Trophoblast cell (in vitro differentiated cells and primary cell): Measurements from ENCODE around the gene LGR5.
"Not testable (repeated sequence)": the region's sequence is repeated elsewhere in the genome, so short reads cannot be mapped to it uniquely, and the experiment has no call there.

Experiments used
- DNase-seq, 2 donors: peaks; one replicate each; pipeline ENCODE4 v3.0.0-alpha.2; 2016
- H2AFZ ChIP-seq: 2 replicates; pipeline ENCODE4 v1.6.1; 2013; ENCODE audit warnings: low read length, moderate library complexity, mild to moderate bottlenecking; ENCODE audit not compliant: insufficient read depth, poor library complexity
- H2AK5ac ChIP-seq: 2 replicates; pipeline ENCODE4 v1.6.1; 2013; ENCODE audit warnings: mild to moderate bottlenecking, low read length
- H2BK120ac ChIP-seq: 2 replicates; pipeline ENCODE4 v1.6.1; 2013; ENCODE audit warnings: low read length, mild to moderate bottlenecking, moderate library complexity; ENCODE audit not compliant: insufficient read depth, poor library complexity
- H2BK12ac ChIP-seq: 2 replicates; pipeline ENCODE4 v1.6.1; 2013; ENCODE audit warnings: mild to moderate bottlenecking, low read length, moderate library complexity
- H2BK5ac ChIP-seq: 2 replicates; pipeline ENCODE4 v1.6.1; 2013; ENCODE audit warnings: low read length, low read depth, moderate library complexity, mild to moderate bottlenecking; ENCODE audit not compliant: poor library complexity
- H3K14ac ChIP-seq: 2 replicates; pipeline ENCODE4 v1.6.1; 2013; ENCODE audit warnings: mild to moderate bottlenecking, low read length
- H3K18ac ChIP-seq: 2 replicates; pipeline ENCODE4 v1.6.1; 2013; ENCODE audit warnings: mild to moderate bottlenecking, low read length
- H3K23ac ChIP-seq: 2 replicates; pipeline ENCODE4 v1.6.1; 2013; ENCODE audit warnings: low read length
- H3K27ac ChIP-seq: 2 replicates; pipeline ENCODE4 v1.5.1; 2013; ENCODE audit warnings: low read depth, mild to moderate bottlenecking, inconsistent platforms, low read length, moderate library complexity
- H3K27me3 ChIP-seq: 2 replicates; pipeline ENCODE4 v1.6.1; 2013; ENCODE audit warnings: inconsistent platforms, mild to moderate bottlenecking, low read length, moderate library complexity; ENCODE audit not compliant: insufficient read depth
- H3K36me3 ChIP-seq, 2 experiments: 1 replicate in 1 of 2; 2 replicates in 1 of 2; pipeline ENCODE4 v1.6.1; 2013; ENCODE audit warnings: low read length in 2 of 2, mild to moderate bottlenecking in 2 of 2, moderate library complexity in 1 of 2; ENCODE audit not compliant: insufficient read depth in 2 of 2, control insufficient read depth in 1 of 2
- H3K4ac ChIP-seq: 2 replicates; pipeline ENCODE4 v1.6.1; 2013; ENCODE audit warnings: low read depth, mild to moderate bottlenecking, low read length, moderate library complexity
- H3K4me1 ChIP-seq, 2 experiments: 1 replicate in 1 of 2; 2 replicates in 1 of 2; pipeline ENCODE4 v1.6.1; 2013; ENCODE audit warnings: low read length in 2 of 2, mild to moderate bottlenecking in 2 of 2, moderate library complexity in 1 of 2; ENCODE audit not compliant: insufficient read depth in 2 of 2, control insufficient read depth in 1 of 2
- H3K4me2 ChIP-seq: 2 replicates; pipeline ENCODE4 v1.6.1; 2013; ENCODE audit warnings: inconsistent platforms, mild to moderate bottlenecking, low read length, moderate library complexity
- H3K4me3 ChIP-seq: 2 replicates; pipeline ENCODE4 v1.5.1; 2013; ENCODE audit warnings: mild to moderate bottlenecking, low read depth, low read length, inconsistent platforms
- H3K79me1 ChIP-seq: one replicate; pipeline ENCODE4 v1.6.1; 2013; ENCODE audit warnings: low read length
- H3K79me2 ChIP-seq: 2 replicates; pipeline ENCODE4 v1.6.1; 2013; ENCODE audit warnings: low read length, mild to moderate bottlenecking; ENCODE audit not compliant: control insufficient read depth, insufficient read depth, poor library complexity
- H3K9ac ChIP-seq: 2 replicates; pipeline ENCODE4 v1.6.1; 2013; ENCODE audit warnings: mild to moderate bottlenecking, low read length
- H3K9me3 ChIP-seq: 2 replicates; pipeline ENCODE4 v1.6.1; 2013; ENCODE audit warnings: low read depth, mild to moderate bottlenecking, control low read depth, inconsistent platforms, low read length; ENCODE audit not compliant: insufficient read depth
- H4K12ac ChIP-seq: 2 replicates; pipeline ENCODE4 v1.6.1; 2013; ENCODE audit warnings: low read depth, mild to moderate bottlenecking, low read length, moderate library complexity
- H4K8ac ChIP-seq: 2 replicates; pipeline ENCODE4 v1.6.1; 2013; ENCODE audit warnings: low read depth, mild to moderate bottlenecking, low read length, moderate library complexity
- H4K91ac ChIP-seq: one replicate; pipeline ENCODE4 v1.6.1; 2013; ENCODE audit warnings: low read depth, mild to moderate bottlenecking, low read length, moderate library complexity
- WGBS: extraction: QIAGEN DNeasy Blood & Tissue Kit; methylation state at CpG from one replicate; pipeline ENCODE4 v1.1.7; 2013; ENCODE audit warnings: missing lambda C conversion rate; ENCODE audit not compliant: insufficient read length, insufficient coverage; ENCODE audit errors: extremely low coverage; 5-methylcytosine and 5-hydroxymethylcytosine counted together

LGR5 gene

DNA sequence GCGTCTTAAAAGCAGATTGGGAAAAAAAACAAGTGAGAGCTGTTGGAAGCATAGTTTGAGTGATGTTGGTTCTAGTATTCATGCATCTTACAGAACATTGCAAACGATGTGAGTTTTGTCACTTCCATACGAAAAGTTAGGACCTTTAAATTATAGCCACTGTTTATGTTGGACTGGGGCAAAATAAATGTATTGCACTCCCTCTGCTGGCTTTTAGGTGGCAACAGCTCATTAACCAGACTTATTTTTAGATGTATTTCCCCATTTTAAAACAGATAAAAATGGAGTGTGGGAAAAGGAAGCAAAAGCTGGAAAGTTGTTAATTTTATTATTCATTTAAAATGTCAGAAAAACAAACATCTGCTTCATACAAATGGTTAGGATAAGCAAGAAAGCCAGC, 111.9 kb downstream of the LGR5 start:
- H3K79me2 ChIP-seq = no peaks in the 10 kb centered on the region
- H3K27ac ChIP-seq = no peak overlapping the region
- H2BK12ac ChIP-seq = no peak overlapping the region
- no peak overlapping the region for H4K91ac ChIP-seq
- no peak overlapping the region for H2AK5ac ChIP-seq
- WGBS = no CpG with 5 or more reads among the region's 3 CpGs
- H3K4me2 ChIP-seq = no peak overlapping the region
- no peaks in the 10 kb centered on the region for H3K27me3 ChIP-seq
- H3K9ac ChIP-seq = no peak overlapping the region
- peaks cover 5 to 6% of the 10 kb centered on the region in 2 experiments for H3K4me1 ChIP-seq
- no peak overlapping the region for H3K4me3 ChIP-seq
- H3K36me3 ChIP-seq = no peaks in the 10 kb centered on the region
- no peak overlapping the region for H3K23ac ChIP-seq
- H3K79me1 ChIP-seq = peaks cover 3% of the 10 kb centered on the region
- H2AFZ ChIP-seq = no peak overlapping the region
- DNase-seq = peak in 1 of 2 donors; percentile 11
- no peak overlapping the region for H3K14ac ChIP-seq
- no peak overlapping the region for H3K4ac ChIP-seq
- no peak overlapping the region for H4K12ac ChIP-seq
- H4K8ac ChIP-seq = no peak overlapping the region
- no peak overlapping the region for H2BK120ac ChIP-seq
- H3K18ac ChIP-seq = no peak overlapping the region
- H2BK5ac ChIP-seq = no peak overlapping the region
- H3K9me3 ChIP-seq = no peaks in the 10 kb centered on the region

DNA sequence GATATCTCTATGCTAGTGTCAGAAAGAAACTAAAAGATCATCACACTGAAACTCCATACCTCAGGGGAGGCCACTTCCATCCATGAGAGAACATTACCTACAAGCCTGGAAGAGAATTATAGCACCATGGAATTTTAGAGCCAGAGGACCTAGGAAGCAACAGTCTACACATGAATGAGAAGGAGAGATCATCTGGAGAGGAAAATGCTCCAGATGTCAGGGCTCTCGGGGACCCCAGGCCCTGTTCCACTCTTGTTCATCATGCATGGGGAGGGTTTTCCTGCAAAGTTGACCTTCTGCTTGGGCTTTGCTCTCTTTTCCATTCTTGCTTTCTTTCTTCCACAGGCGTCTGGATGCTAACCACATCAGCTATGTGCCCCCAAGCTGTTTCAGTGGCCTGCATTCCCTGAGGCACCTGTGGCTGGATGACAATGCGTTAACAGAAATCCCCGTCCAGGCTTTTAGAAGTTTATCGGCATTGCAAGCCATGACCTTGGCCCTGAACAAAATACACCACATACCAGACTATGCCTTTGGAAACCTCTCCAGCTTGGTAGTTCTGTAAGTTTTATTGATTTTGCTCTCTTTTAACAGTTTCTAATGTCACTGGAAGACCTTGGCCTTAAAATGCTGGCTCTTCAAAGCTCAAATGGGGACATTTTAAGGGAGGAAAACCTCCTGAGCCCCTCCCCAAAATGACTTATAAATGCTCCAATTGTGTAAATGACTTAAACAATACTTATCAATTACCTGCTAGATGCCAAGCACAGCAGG, 113.3 kb downstream of the LGR5 start:
- peak overlapping the region; percentile 67 for H3K27ac ChIP-seq
- H3K36me3 ChIP-seq = no peaks in the 10 kb centered on the region
- H3K79me1 ChIP-seq = peaks cover 8% of the 10 kb centered on the region
- H3K4ac ChIP-seq = no peak overlapping the region
- H4K8ac ChIP-seq = no peak overlapping the region
- no peak overlapping the region for H3K9ac ChIP-seq
- H4K12ac ChIP-seq = no peak overlapping the region
- no peaks in the 10 kb centered on the region for H3K9me3 ChIP-seq
- no peak overlapping the region for H2AK5ac ChIP-seq
- no peak overlapping the region for H2BK120ac ChIP-seq
- H3K14ac ChIP-seq = no peak overlapping the region
- H2BK12ac ChIP-seq = no peak overlapping the region
- peaks cover 7 to 10% of the 10 kb centered on the region in 2 experiments for H3K4me1 ChIP-seq
- no peak overlapping the region for H2AFZ ChIP-seq
- WGBS = no CpG with 5 or more reads among the region's 5 CpGs
- no peaks in the 10 kb centered on the region for H3K27me3 ChIP-seq
- peak overlapping the region; percentile 37 for H3K4me2 ChIP-seq
- no peak overlapping the region for H3K18ac ChIP-seq
- H4K91ac ChIP-seq = no peak overlapping the region
- no peak overlapping the region for H3K23ac ChIP-seq
- H2BK5ac ChIP-seq = no peak overlapping the region
- DNase-seq = peak; percentile 87 to 94
- no peaks in the 10 kb centered on the region for H3K79me2 ChIP-seq
- no peak overlapping the region for H3K4me3 ChIP-seq

DNA sequence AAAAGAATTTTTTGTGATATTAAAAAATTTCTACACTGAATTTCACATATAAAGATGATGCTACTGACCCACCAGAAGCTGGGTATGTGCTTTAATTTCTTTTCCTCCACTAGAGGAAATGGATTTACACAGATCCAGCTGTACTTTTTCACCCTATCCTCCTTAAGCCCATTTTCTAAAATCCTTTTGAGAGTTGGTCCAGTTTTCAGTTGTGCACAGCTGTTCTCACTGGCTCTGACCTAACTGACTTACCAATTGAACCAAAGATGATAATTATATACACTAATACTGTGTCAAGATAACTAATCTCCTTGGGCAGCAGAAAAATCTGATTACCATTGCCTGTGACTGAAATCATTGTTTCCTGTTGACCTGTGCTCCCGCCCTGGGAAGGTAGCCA, 115.6 kb downstream of the LGR5 start:
- no peaks in the 10 kb centered on the region for H3K27me3 ChIP-seq
- no peak overlapping the region for H2BK5ac ChIP-seq
- H3K36me3 ChIP-seq = no peaks in the 10 kb centered on the region
- H3K9me3 ChIP-seq = no peaks in the 10 kb centered on the region
- H3K4me3 ChIP-seq = no peak overlapping the region
- peaks cover 7 to 11% of the 10 kb centered on the region in 2 experiments for H3K4me1 ChIP-seq
- DNase-seq = no peak
- H3K79me1 ChIP-seq = peaks cover 8% of the 10 kb centered on the region
- no peak overlapping the region for H3K4ac ChIP-seq
- H2BK12ac ChIP-seq = no peak overlapping the region
- H2BK120ac ChIP-seq = no peak overlapping the region
- no peak overlapping the region for H3K18ac ChIP-seq
- H3K4me2 ChIP-seq = no peak overlapping the region
- no peaks in the 10 kb centered on the region for H3K79me2 ChIP-seq
- no peak overlapping the region for H4K8ac ChIP-seq
- no peak overlapping the region for H3K23ac ChIP-seq
- no peak overlapping the region for H3K9ac ChIP-seq
- H2AFZ ChIP-seq = no peak overlapping the region
- no peak overlapping the region for H4K91ac ChIP-seq
- no peak overlapping the region for H2AK5ac ChIP-seq
- WGBS = no CpG with 5 or more reads among the region's 1 CpG
- H3K27ac ChIP-seq = no peak overlapping the region
- no peak overlapping the region for H4K12ac ChIP-seq
- H3K14ac ChIP-seq = no peak overlapping the region

DNA sequence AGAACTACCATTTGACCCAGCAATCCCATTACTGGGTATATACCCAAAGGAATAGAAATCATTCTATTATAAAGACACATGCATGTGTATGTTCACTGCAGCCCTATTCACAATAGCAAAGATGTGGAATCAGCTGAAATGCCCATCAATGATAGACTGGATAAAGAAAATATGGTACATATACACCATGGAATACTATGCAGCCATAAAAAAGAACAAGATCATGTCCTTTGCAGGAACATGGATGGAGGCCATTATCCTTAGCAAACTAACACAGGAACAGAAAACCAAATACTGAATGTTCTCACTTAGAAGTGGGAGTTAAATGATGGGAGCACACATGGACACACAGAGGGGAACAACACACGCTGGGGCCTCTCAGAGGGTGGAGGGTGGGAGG, 116.2 kb downstream of the LGR5 start:
- H2BK5ac ChIP-seq, H3K4me3 ChIP-seq, H3K79me1 ChIP-seq, H2BK120ac ChIP-seq, H3K36me3 ChIP-seq, H4K91ac ChIP-seq, H3K27ac ChIP-seq, DNase-seq, H4K8ac ChIP-seq, H2AK5ac ChIP-seq, H3K27me3 ChIP-seq, H2BK12ac ChIP-seq, H3K9me3 ChIP-seq, H3K4me2 ChIP-seq, H3K14ac ChIP-seq, H3K23ac ChIP-seq, H4K12ac ChIP-seq, H3K79me2 ChIP-seq, H3K4ac ChIP-seq, H2AFZ ChIP-seq, H3K9ac ChIP-seq, H3K18ac ChIP-seq: not testable (repeated sequence)
- WGBS = no CpG with 5 or more reads among the region's 1 CpG
- peaks cover 7 to 11% of the 10 kb centered on the region in 2 experiments for H3K4me1 ChIP-seq
